ENCODE results near the gene CRIP2.

DNA sequence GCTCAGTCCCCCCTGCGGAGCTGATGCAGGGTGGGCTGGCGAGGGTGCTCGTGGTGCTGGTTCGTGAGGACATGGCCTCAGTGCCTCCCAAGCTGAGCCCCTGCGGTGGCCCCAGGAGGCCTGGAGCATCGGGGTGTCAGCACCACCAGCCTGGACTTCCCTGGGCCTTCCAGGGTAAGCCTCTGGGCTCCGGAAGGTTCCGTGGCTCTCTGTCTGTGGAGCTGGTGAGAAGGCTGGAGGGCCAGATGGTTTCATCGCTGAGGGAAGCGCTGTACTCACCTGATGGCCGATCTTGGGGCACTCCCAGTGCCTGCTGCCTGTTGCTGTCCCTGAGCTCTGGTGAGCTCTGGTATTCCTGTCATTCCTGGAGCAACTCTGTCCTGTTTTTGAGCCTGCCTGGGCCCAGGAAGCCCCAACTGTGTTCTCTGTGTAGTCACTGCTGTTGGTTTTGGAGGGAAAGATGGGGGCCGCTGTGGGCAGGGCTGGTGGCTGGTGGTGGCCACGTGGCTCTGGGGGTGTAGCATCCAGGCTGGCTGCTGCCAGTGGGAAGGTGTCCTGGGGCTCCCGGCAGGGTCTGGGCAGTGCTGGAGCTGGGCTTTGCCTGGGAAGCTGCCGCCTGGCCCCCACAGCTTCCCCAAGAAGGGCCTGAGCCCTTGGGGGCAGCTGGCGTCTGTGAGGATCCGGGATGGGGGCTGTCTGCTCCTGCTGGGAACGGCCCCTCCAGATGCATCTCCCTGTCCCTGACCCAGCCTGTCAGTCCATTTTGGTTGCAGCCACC lies 36.7 kb upstream of the CRIP2 start:
- TF ChIP-seq EZH2 (IDR thresholded peaks at IDR 0.05) = no peak
- TF ChIP-seq POLR2AphosphoS5 (IDR thresholded peaks at IDR 0.05; ENCODE audit: borderline replicate concordance, low read depth, low read length) = no peak
